ENCODE data around the gene RNASE13.

RNASE13 gene

GRCh38 chr14:21024585-21025370 is 9.8 kb downstream of the RNASE13 start, which contains the start of gene NDRG2 (continued):
- no peak for TF ChIP-seq CREB5 (CRISPR knock-in tag; IDR thresholded peaks at IDR 0.05; ENCODE audit: low read depth)
- TF ChIP-seq CSRNP3 (CRISPR knock-in tag; IDR thresholded peaks at IDR 0.05), result no peak
- TF ChIP-seq ISL1 (CRISPR knock-in tag; IDR thresholded peaks at IDR 0.05), result no peak

GRCh38 chr14:21023817-21024584 is 10.6 kb downstream of the RNASE13 start:
- TF ChIP-seq RARB (CRISPR knock-in tag; IDR thresholded peaks at IDR 0.05), result no peak
- no peak for TF ChIP-seq PATZ1 (CRISPR knock-in tag; IDR thresholded peaks at IDR 0.05; ENCODE audit: borderline replicate concordance)
- no peak for TF ChIP-seq TCF4 (CRISPR knock-in tag; IDR thresholded peaks at IDR 0.05; ENCODE audit: borderline replicate concordance)
- ATAC-seq, result no peak

- ATAC-seq, result no peak
Observed at GRCh38 chr14:21023174-21023573, 11.4 kb downstream of the RNASE13 start.

GRCh38 chr14:21022686-21023085 is 11.9 kb downstream of the RNASE13 start:
- ATAC-seq, result no peak
- TF ChIP-seq ISL1 (CRISPR knock-in tag; IDR thresholded peaks at IDR 0.05) (no peak), BACH2 (CRISPR knock-in tag; IDR thresholded peaks at IDR 0.05; ENCODE audit: borderline replicate concordance) (no peak), ZC3H10 (CRISPR knock-in tag; IDR thresholded peaks at IDR 0.05) (no peak), TSHZ2 (CRISPR knock-in tag; IDR thresholded peaks at IDR 0.05) (no peak), ZFP3 (CRISPR knock-in tag; IDR thresholded peaks at IDR 0.05) (no peak), TCF4 (CRISPR knock-in tag; IDR thresholded peaks at IDR 0.05; ENCODE audit: borderline replicate concordance) (no peak), CSDC2 (CRISPR knock-in tag; IDR thresholded peaks at IDR 0.05) (no peak), PPARA (CRISPR knock-in tag; IDR thresholded peaks at IDR 0.05; ENCODE audit: borderline replicate concordance) (no peak), RARB (CRISPR knock-in tag; IDR thresholded peaks at IDR 0.05) (no peak), ARNTL (CRISPR knock-in tag; IDR thresholded peaks at IDR 0.05; ENCODE audit: borderline replicate concordance, low read depth) (no peak), ZNF565 (CRISPR knock-in tag; conservative IDR thresholded peaks at IDR 0.05; ENCODE audit: low read depth) (no peak), ZFP30 (CRISPR knock-in tag; IDR thresholded peaks at IDR 0.05) (no peak)

More at GRCh38 chr14:21023174-21023573, 11.4 kb downstream of the RNASE13 start:
- TF ChIP-seq POU6F1 (CRISPR knock-in tag; IDR thresholded peaks at IDR 0.05; ENCODE audit: borderline replicate concordance, low read depth) (no peak), ISL1 (CRISPR knock-in tag; IDR thresholded peaks at IDR 0.05) (no peak), OSR1 (CRISPR knock-in tag; IDR thresholded peaks at IDR 0.05) (no peak), CSDC2 (CRISPR knock-in tag; IDR thresholded peaks at IDR 0.05) (no peak), ZNF565 (CRISPR knock-in tag; conservative IDR thresholded peaks at IDR 0.05; ENCODE audit: low read depth) (no peak), TOX (CRISPR knock-in tag; IDR thresholded peaks at IDR 0.05; ENCODE audit: borderline replicate concordance) (no peak), ZFP3 (CRISPR knock-in tag; IDR thresholded peaks at IDR 0.05) (no peak), ZC3H10 (CRISPR knock-in tag; IDR thresholded peaks at IDR 0.05) (no peak), CSRNP3 (CRISPR knock-in tag; IDR thresholded peaks at IDR 0.05) (no peak), ZNF70 (CRISPR knock-in tag; IDR thresholded peaks at IDR 0.05) (no peak)

Measured in SK-N-SH treated with all-trans-retinoic acid at 6 μM for 48 hours (cell line).